ENCODE measurements around the gene ADARB2. TPM values are rescaled to one million over a fixed set of nuclear protein-coding genes. Genes with fewer than 3 reads are reported as not detected.

ADARB2 gene
- total RNA-seq, 3 donors from 2014 or later (not counting 1 experiment from before 2014, with no cell fraction given): 0.27 to 0.78 (median 0.40) TPM

DNA sequence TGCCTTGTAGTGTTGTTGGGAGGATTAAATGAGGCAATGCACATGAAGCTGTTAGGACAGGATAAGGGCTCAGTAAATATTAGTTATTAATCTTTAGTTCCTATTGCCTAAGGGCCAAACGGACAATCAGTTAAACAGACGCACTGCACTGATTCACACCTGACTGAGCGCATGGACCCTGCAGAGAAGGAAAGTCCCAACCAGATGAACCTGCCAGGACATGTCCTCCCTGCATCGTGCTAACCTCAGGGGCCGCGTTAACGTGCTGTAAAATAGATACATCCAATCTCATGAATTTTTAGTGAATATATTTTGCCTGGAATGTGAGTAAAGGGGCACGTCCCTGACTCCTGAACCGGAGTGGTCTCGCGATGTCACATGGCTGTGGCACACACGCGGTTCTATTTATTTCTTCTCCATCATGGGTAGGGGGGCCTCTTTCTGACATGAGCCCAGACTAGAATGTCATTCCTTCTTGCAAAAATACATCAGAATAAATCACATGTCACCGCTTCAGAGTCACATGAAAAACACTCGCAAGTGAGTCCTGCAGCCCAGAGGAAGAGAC, 12.3 kb downstream of the ADARB2 start:
- H3K36me3 Mint-ChIP-seq: no peaks in the 10 kb centered on the region
- H3K9me3 Mint-ChIP-seq: no peaks in the 10 kb centered on the region
- TF ChIP-seq, protein P1, sequence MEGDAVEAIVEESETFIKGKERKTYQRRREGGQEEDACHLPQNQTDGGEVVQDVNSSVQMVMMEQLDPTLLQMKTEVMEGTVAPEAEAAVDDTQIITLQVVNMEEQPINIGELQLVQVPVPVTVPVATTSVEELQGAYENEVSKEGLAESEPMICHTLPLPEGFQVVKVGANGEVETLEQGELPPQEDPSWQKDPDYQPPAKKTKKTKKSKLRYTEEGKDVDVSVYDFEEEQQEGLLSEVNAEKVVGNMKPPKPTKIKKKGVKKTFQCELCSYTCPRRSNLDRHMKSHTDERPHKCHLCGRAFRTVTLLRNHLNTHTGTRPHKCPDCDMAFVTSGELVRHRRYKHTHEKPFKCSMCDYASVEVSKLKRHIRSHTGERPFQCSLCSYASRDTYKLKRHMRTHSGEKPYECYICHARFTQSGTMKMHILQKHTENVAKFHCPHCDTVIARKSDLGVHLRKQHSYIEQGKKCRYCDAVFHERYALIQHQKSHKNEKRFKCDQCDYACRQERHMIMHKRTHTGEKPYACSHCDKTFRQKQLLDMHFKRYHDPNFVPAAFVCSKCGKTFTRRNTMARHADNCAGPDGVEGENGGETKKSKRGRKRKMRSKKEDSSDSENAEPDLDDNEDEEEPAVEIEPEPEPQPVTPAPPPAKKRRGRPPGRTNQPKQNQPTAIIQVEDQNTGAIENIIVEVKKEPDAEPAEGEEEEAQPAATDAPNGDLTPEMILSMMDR (IDR thresholded peaks at IDR 0.05): no peak
- peaks cover 6 to 9% of the 10 kb centered on the region in 2 donors for H3K27me3 Mint-ChIP-seq (ENCODE audit: low read depth in 2 of 2)
- no peaks in the 10 kb centered on the region for H3K36me3 ChIP-seq (ENCODE audit: control insufficient read depth, insufficient read depth, low read length)
- ATAC-seq (no peak), DNase-seq (no peak)
- intact Hi-C loops (cut with micrococcal nuclease): no loop called here
- no peak overlapping the region for H3K4me3 ChIP-seq (ENCODE audit: low read length)
- no peaks in the 10 kb centered on the region for H3K4me1 ChIP-seq (ENCODE audit: control insufficient read depth, insufficient read depth, low read length)
- no peaks in the 10 kb centered on the region for H3K9me3 ChIP-seq (ENCODE audit: control insufficient read depth, insufficient read depth, low read length)
- H3K27ac ChIP-seq (ENCODE audit: low read length): no peak overlapping the region
- H3K4me3 Mint-ChIP-seq: no peak overlapping the region
- H3K27ac Mint-ChIP-seq: no peak overlapping the region
- H3K27me3 ChIP-seq (ENCODE audit: control insufficient read depth, insufficient read depth, low read length): no peaks in the 10 kb centered on the region
- H3K4me1 Mint-ChIP-seq: no peaks in the 10 kb centered on the region
- WGBS (ENCODE audit: insufficient coverage): 94% methylated on average over 15 of the region's 15 CpGs

DNA sequence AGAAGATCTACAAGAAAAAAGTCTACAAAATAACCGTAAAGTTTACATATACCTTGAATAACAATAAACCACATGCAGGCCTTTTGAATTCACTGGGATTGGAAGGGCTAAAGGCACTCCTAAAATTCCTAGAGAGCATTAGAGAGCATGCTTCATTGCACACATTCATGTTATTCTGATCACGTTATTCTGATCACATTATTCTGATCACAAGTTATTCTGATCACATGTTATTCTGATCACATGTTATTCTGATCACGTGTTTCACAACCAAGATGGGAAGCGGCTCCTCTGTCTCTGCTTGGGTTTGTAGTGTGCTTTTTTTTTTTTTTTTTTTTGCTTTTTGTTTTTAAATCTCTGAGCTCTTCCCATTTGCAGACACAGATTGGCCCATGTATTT, 20.5 kb downstream of the ADARB2 start:
- 74% methylated on average over 4 of the region's 4 CpGs for WGBS (ENCODE audit: insufficient coverage)
- DNase-seq (no peak), ATAC-seq (no peak)
- Mint-ChIP-seq H3K36me3 (no peaks in the 10 kb centered on the region), H3K27ac (no peak overlapping the region), H3K4me3 (no peak overlapping the region), H3K27me3 (ENCODE audit: low read depth in 2 of 2) (peaks cover 20 to 24% of the 10 kb centered on the region in 2 donors), H3K9me3 (peaks cover 0 to 2% of the 10 kb centered on the region in 2 donors), H3K4me1 (no peaks in the 10 kb centered on the region)
- Histone ChIP-seq H3K4me1 (ENCODE audit: control insufficient read depth, insufficient read depth, low read length) (no peaks in the 10 kb centered on the region), H3K4me3 (ENCODE audit: low read length) (no peak overlapping the region), H3K27me3 (ENCODE audit: control insufficient read depth, insufficient read depth, low read length) (no peaks in the 10 kb centered on the region), H3K36me3 (ENCODE audit: control insufficient read depth, insufficient read depth, low read length) (no peaks in the 10 kb centered on the region), H3K9me3 (ENCODE audit: control insufficient read depth, insufficient read depth, low read length) (no peaks in the 10 kb centered on the region), H3K27ac (ENCODE audit: low read length) (no peak overlapping the region)
- TF ChIP-seq, protein P1 (IDR thresholded peaks at IDR 0.05): no peak
- intact Hi-C loops (cut with micrococcal nuclease): no loop called here

DNA sequence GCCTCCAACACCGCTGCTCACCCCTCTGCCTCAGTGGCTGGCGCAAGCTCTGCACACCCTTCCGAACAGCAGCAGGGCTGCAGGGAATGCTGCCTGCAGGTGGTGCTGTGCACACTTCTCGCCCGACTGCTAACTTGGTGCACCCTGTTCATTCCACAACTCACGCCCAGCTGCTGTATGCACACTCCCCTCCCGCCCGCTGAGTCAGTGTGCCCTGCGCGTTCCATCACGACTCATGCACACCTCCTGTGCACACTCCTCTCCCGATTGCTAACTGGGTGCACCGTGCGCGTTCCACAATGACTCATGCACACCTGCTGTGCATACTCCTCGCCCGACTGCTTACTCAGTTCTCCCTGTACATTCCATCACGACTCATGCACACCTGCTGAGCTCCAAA, 21.5 kb downstream of the ADARB2 start:
- Mint-ChIP-seq H3K27ac (no peak overlapping the region), H3K9me3 (peaks cover 0 to 2% of the 10 kb centered on the region in 2 donors), H3K4me3 (no peak overlapping the region), H3K27me3 (ENCODE audit: low read depth in 2 of 2) (peaks cover 25 to 33% of the 10 kb centered on the region in 2 donors), H3K4me1 (no peaks in the 10 kb centered on the region), H3K36me3 (no peaks in the 10 kb centered on the region)
- intact Hi-C loops (cut with micrococcal nuclease): no loop called here
- TF ChIP-seq, protein P1 (IDR thresholded peaks at IDR 0.05): no peak
- WGBS (ENCODE audit: insufficient coverage): 58% methylated on average over 18 of the region's 18 CpGs
- Histone ChIP-seq H3K27ac (ENCODE audit: low read length) (no peak overlapping the region), H3K4me1 (ENCODE audit: control insufficient read depth, insufficient read depth, low read length) (no peaks in the 10 kb centered on the region), H3K4me3 (ENCODE audit: low read length) (no peak overlapping the region), H3K27me3 (ENCODE audit: control insufficient read depth, insufficient read depth, low read length) (peaks cover 2% of the 10 kb centered on the region), H3K36me3 (ENCODE audit: control insufficient read depth, insufficient read depth, low read length) (no peaks in the 10 kb centered on the region), H3K9me3 (ENCODE audit: control insufficient read depth, insufficient read depth, low read length) (no peaks in the 10 kb centered on the region)
- ATAC-seq: peak in 1 of 3 donors; percentile 34
- DNase-seq: peak in 1 of 2 donors; percentile 25
